Neural cell (in vitro differentiated cells): Measurements from ENCODE around the gene ARL15.

Source experiments
- EP300 ChIP-seq: fragments of 450-650 bp; conservative IDR thresholded peaks from 2 replicates; pipeline ENCODE4 v1.6.1; 2014; ENCODE audit warnings: antibody characterized with exemption, mild to moderate bottlenecking, moderate library complexity; ENCODE audit not compliant: poor library complexity, severe bottlenecking
- EZH2 ChIP-seq: fragments of 200-600, 300-800 bp; shearing (Covaris generic), sonication (generic); IDR thresholded peaks from 2 replicates; pipeline ENCODE4 v1.6.1; 2014; ENCODE audit warnings: antibody characterized with exemption, low read length, borderline replicate concordance, mild to moderate bottlenecking; ENCODE audit not compliant: insufficient read depth, poor library complexity, severe bottlenecking
- MXI1 ChIP-seq: fragments of 450-650 bp; conservative IDR thresholded peaks from 2 replicates; pipeline ENCODE4 v1.6.1; 2014; ENCODE audit warnings: antibody characterized with exemption, mild to moderate bottlenecking; ENCODE audit not compliant: poor library complexity, severe bottlenecking
- POLR2AphosphoS5 ChIP-seq: IDR thresholded peaks from 2 replicates; pipeline ENCODE4 v1.6.1; 2012
- RAD21 ChIP-seq: fragments of 450-650 bp; conservative IDR thresholded peaks from 2 replicates; pipeline ENCODE4 v1.6.1; 2014; ENCODE audit warnings: antibody characterized with exemption, mild to moderate bottlenecking, moderate library complexity
- SMC3 ChIP-seq: fragments of 450-650 bp; conservative IDR thresholded peaks from 2 replicates; pipeline ENCODE4 v1.6.1; 2014; ENCODE audit warnings: antibody characterized with exemption, mild to moderate bottlenecking, moderate library complexity; ENCODE audit not compliant: poor library complexity
- TAF1 ChIP-seq: IDR thresholded peaks from 2 replicates; pipeline ENCODE4 v1.6.1; 2012; ENCODE audit warnings: low read depth
- TF ChIP-seq, protein P1 (sequence below): fragments of 450-650 bp; IDR thresholded peaks from 2 replicates; pipeline ENCODE4 v1.5.1; 2014; ENCODE audit warnings: antibody characterized with exemption, mild to moderate bottlenecking, moderate library complexity; ENCODE audit not compliant: poor library complexity, severe bottlenecking

DNA sequence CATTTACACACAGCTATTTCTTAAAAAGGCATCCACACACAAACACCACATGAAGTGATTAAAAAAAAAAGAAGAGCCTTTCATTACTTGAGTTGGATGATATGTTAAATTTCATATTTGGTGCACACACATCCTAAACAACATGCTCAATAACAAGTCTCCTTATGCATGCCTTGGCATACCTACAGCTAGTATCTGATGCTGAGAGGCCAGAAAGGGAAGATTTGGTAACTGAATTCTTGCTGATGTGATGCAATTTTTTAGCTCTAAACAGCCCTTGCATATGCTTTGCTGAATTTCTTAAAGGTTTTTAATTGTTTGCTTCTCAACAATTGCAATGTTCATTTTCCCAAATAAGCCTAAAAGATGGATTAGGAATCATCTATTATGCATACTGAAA, 338.8 kb downstream of the ARL15 start:
- TF ChIP-seq, protein P1, sequence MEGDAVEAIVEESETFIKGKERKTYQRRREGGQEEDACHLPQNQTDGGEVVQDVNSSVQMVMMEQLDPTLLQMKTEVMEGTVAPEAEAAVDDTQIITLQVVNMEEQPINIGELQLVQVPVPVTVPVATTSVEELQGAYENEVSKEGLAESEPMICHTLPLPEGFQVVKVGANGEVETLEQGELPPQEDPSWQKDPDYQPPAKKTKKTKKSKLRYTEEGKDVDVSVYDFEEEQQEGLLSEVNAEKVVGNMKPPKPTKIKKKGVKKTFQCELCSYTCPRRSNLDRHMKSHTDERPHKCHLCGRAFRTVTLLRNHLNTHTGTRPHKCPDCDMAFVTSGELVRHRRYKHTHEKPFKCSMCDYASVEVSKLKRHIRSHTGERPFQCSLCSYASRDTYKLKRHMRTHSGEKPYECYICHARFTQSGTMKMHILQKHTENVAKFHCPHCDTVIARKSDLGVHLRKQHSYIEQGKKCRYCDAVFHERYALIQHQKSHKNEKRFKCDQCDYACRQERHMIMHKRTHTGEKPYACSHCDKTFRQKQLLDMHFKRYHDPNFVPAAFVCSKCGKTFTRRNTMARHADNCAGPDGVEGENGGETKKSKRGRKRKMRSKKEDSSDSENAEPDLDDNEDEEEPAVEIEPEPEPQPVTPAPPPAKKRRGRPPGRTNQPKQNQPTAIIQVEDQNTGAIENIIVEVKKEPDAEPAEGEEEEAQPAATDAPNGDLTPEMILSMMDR: no peak
- TF ChIP-seq MXI1 (no peak), EP300 (no peak), EZH2 (no peak), SMC3 (no peak), TAF1 (no peak), POLR2AphosphoS5 (no peak), RAD21 (no peak)
